ENCODE measurements around the gene TOX2. TPM values are rescaled to one million over a fixed set of nuclear protein-coding genes. Genes with fewer than 3 reads are reported as not detected.

Gene TOX2
- polyA plus RNA-seq, 3 donors from 2014 or later, result 2.4 to 5.0 (median 2.9) TPM

- Mint-ChIP-seq H3K27ac (no peak overlapping the region), H3K4me3 (no peak overlapping the region), H3K9me3 (peaks cover 0 to 15% (median 7%) of the 10 kb centered on the region in 6 donors), H3K4me1 (no peaks in the 10 kb centered on the region), H3K27me3 (ENCODE audit: low read depth in 3 of 3) (peaks cover 3 to 9% (median 3%) of the 10 kb centered on the region in 3 donors), H3K36me3 (peaks cover 4 to 10% (median 4%) of the 10 kb centered on the region in 3 donors)
- no peak for DNase-seq
These were observed 8.1 kb upstream of the TOX2 start for GRCh38 chr20:43906505-43907034.

DNA sequence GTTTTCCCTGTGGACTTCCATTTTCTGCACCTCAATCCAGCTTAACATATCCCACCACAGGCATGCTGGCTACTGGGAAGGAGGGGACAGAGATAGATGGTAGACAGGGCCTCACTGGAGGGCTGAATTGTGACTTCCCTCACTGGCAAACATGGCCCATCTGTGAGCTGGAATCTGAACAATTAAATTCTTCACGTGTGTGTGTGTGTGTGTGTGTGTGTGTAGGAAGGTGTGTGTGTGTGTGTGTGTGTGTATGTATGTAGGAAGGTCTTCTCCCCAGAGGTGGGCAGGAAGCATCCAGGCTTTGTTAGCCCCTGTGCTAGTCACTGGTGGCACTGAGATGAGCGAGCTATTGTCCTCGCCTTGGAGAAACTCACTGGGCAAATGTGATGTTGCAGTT, 5.4 kb upstream of the TOX2 start:
- DNase-seq, result no peak
- H3K36me3 Mint-ChIP-seq, result peaks cover 0 to 13% (median 4%) of the 10 kb centered on the region in 3 donors
- peaks cover 11 to 17% (median 16%) of the 10 kb centered on the region in 3 donors for H3K27me3 Mint-ChIP-seq (ENCODE audit: low read depth in 3 of 3)
- H3K4me3 Mint-ChIP-seq, result no peak overlapping the region
- peaks cover 5 to 7% of the 10 kb centered on the region in 2 donors for H3K4me1 Mint-ChIP-seq
- H3K9me3 Mint-ChIP-seq, result peaks cover 7 to 26% (median 15%) of the 10 kb centered on the region in 6 donors
- no peak overlapping the region for H3K27ac Mint-ChIP-seq

GRCh38 chr20:43909720-43910119, 4.9 kb upstream of the TOX2 start:
- Mint-ChIP-seq H3K36me3 (peaks cover 0 to 13% (median 4%) of the 10 kb centered on the region in 3 donors), H3K27me3 (ENCODE audit: low read depth in 3 of 3) (peaks cover 11 to 17% (median 16%) of the 10 kb centered on the region in 3 donors), H3K4me3 (no peak overlapping the region), H3K4me1 (peaks cover 5 to 7% of the 10 kb centered on the region in 2 donors), H3K9me3 (peaks cover 7 to 26% (median 15%) of the 10 kb centered on the region in 6 donors), H3K27ac (no peak overlapping the region)
- no peak for DNase-seq

- peaks cover 0 to 13% (median 4%) of the 10 kb centered on the region in 3 donors for H3K36me3 Mint-ChIP-seq
- no peak overlapping the region for H3K4me3 Mint-ChIP-seq
- H3K27me3 Mint-ChIP-seq (ENCODE audit: low read depth in 3 of 3), result peaks cover 18 to 24% (median 23%) of the 10 kb centered on the region in 3 donors
- DNase-seq, result no peak
- peaks cover 7 to 26% (median 17%) of the 10 kb centered on the region in 6 donors for H3K9me3 Mint-ChIP-seq
- no peak overlapping the region for H3K27ac Mint-ChIP-seq
- peaks cover 12 to 14% of the 10 kb centered on the region in 2 donors for H3K4me1 Mint-ChIP-seq
These were observed 4.1 kb upstream of the TOX2 start for GRCh38 chr20:43910564-43910963.

DNA sequence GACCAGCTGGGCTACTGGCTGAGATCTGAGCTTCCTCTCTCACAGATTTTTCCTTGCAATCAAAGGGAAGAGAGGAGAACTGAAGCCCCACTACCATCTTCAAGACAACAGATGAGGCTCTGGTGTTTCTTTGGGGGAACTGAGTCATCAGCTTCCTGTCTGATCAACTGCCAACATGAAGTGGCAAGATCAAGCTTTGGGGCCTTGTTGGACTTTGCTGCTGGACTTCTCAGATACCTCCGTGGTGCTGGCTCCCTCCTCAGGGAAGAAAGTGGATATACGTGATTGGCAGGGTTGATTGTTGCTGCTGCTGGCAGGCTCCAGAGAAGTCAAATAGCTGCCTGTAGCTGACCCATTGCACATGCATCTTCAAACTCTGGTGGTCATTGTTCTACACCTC, 3.6 kb upstream of the TOX2 start:
- Mint-ChIP-seq H3K9me3 (peaks cover 7 to 26% (median 17%) of the 10 kb centered on the region in 6 donors), H3K27me3 (ENCODE audit: low read depth in 3 of 3) (peaks cover 19 to 27% (median 23%) of the 10 kb centered on the region in 3 donors), H3K36me3 (peaks cover 0 to 13% (median 4%) of the 10 kb centered on the region in 3 donors), H3K27ac (no peak overlapping the region), H3K4me3 (no peak overlapping the region), H3K4me1 (peaks cover 12 to 17% of the 10 kb centered on the region in 2 donors)
- no peak for DNase-seq

DNA sequence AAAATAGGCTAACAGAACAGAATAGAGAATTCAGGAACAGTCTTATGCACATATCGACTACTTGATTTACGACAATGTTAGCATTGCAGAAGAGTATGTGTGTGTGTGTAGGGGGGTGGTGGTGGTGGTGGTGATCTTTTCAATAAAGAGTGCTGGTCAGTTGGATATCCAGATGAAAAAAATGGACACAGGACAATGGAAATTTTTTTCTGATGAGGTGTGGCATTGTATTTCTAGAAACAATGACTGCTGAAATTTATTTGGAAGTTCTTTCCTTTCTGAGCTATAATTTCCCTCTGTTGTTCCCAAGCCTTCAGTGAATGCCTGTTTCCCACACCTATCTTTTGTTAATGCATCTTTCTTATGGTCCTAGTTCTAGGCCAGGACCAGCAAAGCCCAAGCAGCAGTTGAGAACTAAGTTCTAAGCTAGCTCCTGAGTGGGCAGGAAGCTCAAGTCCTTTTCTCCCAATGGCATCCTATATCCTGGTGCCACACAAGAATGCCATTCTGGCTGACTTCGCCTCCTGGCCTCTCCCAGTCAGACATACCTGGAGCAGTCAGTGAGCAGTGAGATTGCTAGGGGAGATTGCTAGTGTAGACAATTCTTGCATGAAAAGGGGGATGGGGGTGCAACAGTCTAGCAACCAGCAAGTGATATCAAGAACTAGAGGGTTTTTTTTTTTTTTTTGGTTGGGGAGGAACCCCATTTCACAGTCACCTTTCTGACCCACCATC, 1.2 kb upstream of the TOX2 start:
- Mint-ChIP-seq H3K4me1 (peaks cover 21 to 26% of the 10 kb centered on the region in 2 donors), H3K4me3 (peak overlapping the region; percentile 63 to 78 (median 72)), H3K36me3 (peaks cover 0 to 4% (median 0%) of the 10 kb centered on the region in 3 donors), H3K9me3 (peaks cover 5 to 17% (median 12%) of the 10 kb centered on the region in 6 donors), H3K27ac (peak overlapping the region in 2 of 6 donors; percentile 51 to 75), H3K27me3 (ENCODE audit: low read depth in 3 of 3) (peaks cover 19 to 35% (median 29%) of the 10 kb centered on the region in 3 donors)
- DNase-seq, result no peak

DNA sequence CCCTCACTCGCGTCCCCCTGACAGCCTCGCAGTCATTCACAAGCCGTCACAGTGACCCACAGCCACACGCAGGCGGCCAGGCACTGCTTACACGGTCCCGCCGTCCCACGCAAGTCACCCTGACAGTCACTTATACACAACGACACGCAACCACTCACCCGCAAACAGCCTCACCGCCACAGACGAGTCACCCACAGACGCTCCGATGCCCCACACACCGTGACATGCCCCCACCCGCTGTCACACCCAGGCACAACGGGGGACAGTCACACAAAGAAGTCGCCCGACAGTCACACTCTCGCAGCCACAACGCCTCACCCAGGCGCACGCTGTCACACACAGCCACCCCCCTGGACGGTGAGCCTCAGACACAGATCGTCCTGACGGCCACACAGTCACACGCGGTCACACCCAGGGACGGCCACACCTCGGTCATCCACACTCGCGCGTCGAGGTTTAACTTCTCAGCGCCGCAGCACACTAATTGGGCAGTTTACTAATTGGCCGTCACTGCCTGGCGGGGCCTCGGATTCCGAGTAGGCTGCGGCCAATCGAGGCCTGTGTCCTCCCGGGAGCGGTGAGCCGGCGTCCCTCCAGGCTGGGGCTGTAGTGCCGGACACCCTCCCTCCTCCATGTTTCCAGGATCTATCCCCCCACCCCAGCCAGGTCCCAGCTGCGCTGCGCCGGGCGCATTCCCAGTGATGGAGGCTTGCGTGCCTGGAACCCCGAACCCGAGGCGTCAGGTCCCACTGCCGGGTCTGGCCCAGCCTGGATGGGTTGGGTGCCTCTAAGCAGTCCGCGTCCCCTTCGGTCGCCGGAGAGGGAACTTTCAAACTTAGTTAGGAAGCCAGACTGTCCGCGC, 790 bp downstream of the TOX2 start:
- peak; percentile 82 to 85 (median 83) for DNase-seq
- Mint-ChIP-seq H3K4me3 (peak overlapping the region; percentile 74 to 92 (median 80)), H3K4me1 (peaks cover 21 to 26% of the 10 kb centered on the region in 2 donors), H3K9me3 (peaks cover 5 to 13% (median 11%) of the 10 kb centered on the region in 6 donors), H3K27me3 (ENCODE audit: low read depth in 3 of 3) (peaks cover 23 to 39% (median 32%) of the 10 kb centered on the region in 3 donors), H3K27ac (peak overlapping the region; percentile 19 to 92 (median 89)), H3K36me3 (peaks cover 0 to 3% (median 0%) of the 10 kb centered on the region in 3 donors)

GRCh38 chr20:43916073-43916880, 1.6 kb downstream of the TOX2 start:
- peak in 1 of 3 donors; percentile 13 for DNase-seq

GRCh38 chr20:43916881-43917371, 2.3 kb downstream of the TOX2 start:
- peak in 1 of 3 donors; percentile 26 for DNase-seq
- Mint-ChIP-seq H3K4me1 (peaks cover 21 to 35% of the 10 kb centered on the region in 2 donors), H3K27me3 (ENCODE audit: low read depth in 3 of 3) (peaks cover 22 to 41% (median 30%) of the 10 kb centered on the region in 3 donors), H3K36me3 (peaks cover 0 to 3% (median 0%) of the 10 kb centered on the region in 3 donors), H3K4me3 (peak overlapping the region; percentile 22 to 62 (median 43)), H3K9me3 (peaks cover 5 to 11% (median 9%) of the 10 kb centered on the region in 6 donors), H3K27ac (peak overlapping the region in 2 of 6 donors; percentile 13 to 59)

More at GRCh38 chr20:43916073-43916880, 1.6 kb downstream of the TOX2 start:
- Mint-ChIP-seq H3K9me3 (peaks cover 5 to 13% (median 11%) of the 10 kb centered on the region in 6 donors), H3K27me3 (ENCODE audit: low read depth in 3 of 3) (peaks cover 22 to 40% (median 32%) of the 10 kb centered on the region in 3 donors), H3K27ac (peak overlapping the region in 5 of 6 donors; percentile 13 to 81 (median 59)), H3K4me3 (peak overlapping the region; percentile 43 to 92 (median 62)), H3K36me3 (peaks cover 0 to 3% (median 0%) of the 10 kb centered on the region in 3 donors), H3K4me1 (peaks cover 21 to 28% of the 10 kb centered on the region in 2 donors)

DNA sequence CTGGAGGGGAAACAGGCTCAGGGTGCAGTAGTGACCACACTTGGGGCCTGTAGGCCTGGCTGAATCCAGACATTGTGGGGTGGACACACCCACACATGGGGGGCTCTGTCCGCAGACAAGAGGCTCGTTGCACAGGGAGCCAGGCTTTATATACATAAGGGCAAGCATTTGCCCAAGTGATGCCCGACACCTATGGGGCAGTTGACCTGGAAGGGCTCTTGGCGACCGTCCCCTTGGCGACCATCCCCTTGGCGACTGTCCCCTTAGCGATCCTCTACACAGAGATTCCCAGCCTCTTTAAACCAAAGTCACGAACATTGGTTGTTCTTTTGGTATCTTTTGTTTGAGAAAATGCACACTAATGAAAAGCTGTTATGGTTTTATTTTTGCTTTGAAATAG, 2.7 kb downstream of the TOX2 start:
- H3K27me3 Mint-ChIP-seq (ENCODE audit: low read depth in 3 of 3), result peaks cover 19 to 43% (median 30%) of the 10 kb centered on the region in 3 donors
- H3K9me3 Mint-ChIP-seq, result peaks cover 3 to 9% (median 6%) of the 10 kb centered on the region in 6 donors
- peak overlapping the region in 1 of 5 donors; percentile 27 for H3K4me3 Mint-ChIP-seq

DNA sequence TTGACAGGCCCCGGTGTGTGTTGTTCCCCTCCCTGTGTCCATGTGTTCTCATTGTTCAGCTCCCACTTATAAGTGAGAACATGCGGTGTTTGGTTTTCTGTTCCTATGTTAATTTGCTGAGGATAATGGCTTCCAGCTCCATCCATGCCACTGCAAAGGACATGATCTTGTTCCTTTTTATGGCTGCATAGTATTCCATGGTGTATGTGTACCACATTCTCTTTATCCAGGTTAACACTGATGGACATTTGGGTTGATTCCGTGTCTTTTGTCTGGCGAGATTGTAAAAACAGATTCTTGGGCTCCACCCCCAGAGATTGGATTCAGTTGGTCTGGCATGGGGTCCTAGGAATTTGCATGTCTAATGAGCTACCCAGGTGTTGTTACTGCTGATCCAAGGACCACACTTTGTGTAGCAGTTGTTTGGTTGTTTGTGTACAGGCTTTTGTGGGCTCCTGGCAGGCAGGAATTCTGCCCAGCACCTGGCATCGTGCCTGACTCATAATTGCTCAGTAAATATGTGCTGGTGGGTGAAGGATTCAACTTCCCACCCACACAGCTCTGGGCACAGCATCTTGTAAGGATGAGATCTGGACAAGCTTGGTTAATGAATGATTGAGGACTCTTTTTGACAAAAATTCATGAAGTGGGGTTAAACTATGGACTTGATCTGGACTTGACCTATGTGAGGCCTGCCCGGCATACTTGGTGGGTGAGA, 5.2 kb downstream of the TOX2 start:
- Mint-ChIP-seq H3K4me1 (peaks cover 20 to 46% of the 10 kb centered on the region in 2 donors), H3K9me3 (peaks cover 0 to 4% (median 0%) of the 10 kb centered on the region in 6 donors), H3K27me3 (ENCODE audit: low read depth in 3 of 3) (peaks cover 21 to 41% (median 28%) of the 10 kb centered on the region in 3 donors), H3K27ac (no peak overlapping the region), H3K4me3 (no peak overlapping the region), H3K36me3 (peaks cover 0 to under 1% (median 0%) of the 10 kb centered on the region in 3 donors)
- no peak for DNase-seq

More for the DNA sequence above, 2.7 kb downstream of the TOX2 start:
- Mint-ChIP-seq H3K4me1 (peaks cover 21 to 37% of the 10 kb centered on the region in 2 donors), H3K36me3 (peaks cover 0 to 3% (median 0%) of the 10 kb centered on the region in 3 donors), H3K27ac (peak overlapping the region in 1 of 6 donors; percentile 13)
- DNase-seq, result no peak

GRCh38 chr20:43920797-43921196, 6.1 kb downstream of the TOX2 start:
- peaks cover 0 to 4% (median 0%) of the 10 kb centered on the region in 3 donors for H3K36me3 Mint-ChIP-seq
- peaks cover 23 to 46% of the 10 kb centered on the region in 2 donors for H3K4me1 Mint-ChIP-seq
- no peak overlapping the region for H3K27ac Mint-ChIP-seq
- no peak overlapping the region for H3K4me3 Mint-ChIP-seq
- peaks cover 19 to 39% (median 22%) of the 10 kb centered on the region in 3 donors for H3K27me3 Mint-ChIP-seq (ENCODE audit: low read depth in 3 of 3)
- no peaks in the 10 kb centered on the region for H3K9me3 Mint-ChIP-seq
- no peak for DNase-seq
